LHCN-M2 (cell line): ENCODE data around the gene ZNF598. TPM values are rescaled to one million over a fixed set of nuclear protein-coding genes. Genes with fewer than 3 reads are reported as not detected.
A peak's percentile ranks its signal among the peaks of the same experiment; 100 is the strongest.

ENCODE experiments used
- DNase-seq: peaks from one replicate; pipeline ENCODE4 v3.0.0-alpha.2; 2012; ENCODE audit warnings: low read depth
- total RNA-seq: library from RNA; depleted of rRNA; stranded (reverse); fragments of >200 nt; gene quantifications from 2 replicates; pipeline ENCODE4 v1.2.3, GENCODE V29; 2014

ZNF598 gene
- total RNA-seq, 1 experiment from 2014 or later = 37.2 TPM

DNA sequence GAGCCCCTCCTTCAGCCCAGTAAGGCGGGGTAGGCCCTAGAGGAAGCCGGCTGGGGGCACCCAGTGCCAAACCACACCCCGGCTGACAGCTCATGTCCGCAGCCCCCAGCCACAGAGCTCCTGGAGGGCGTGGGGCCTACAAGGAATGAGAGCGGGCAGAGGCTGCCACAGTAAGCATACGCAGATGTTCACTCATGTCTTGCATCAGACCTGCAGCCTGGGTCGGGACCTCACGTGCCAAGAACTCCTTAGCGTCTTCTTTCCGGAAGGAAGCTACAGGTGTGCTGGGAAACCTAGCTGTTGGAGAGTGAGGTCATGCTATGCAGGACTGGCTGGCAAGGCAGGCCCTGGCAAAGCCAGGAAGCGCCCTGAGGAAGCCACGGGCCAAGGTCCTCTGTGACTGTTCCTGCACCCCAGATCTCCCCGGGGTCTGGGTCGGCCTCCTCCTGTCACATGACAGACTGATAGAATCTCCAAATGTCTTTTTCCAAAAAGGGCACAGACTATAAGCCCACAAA is 1.6 kb downstream of the ZNF598 start:
- DNase-seq = peak; percentile 75

DNA sequence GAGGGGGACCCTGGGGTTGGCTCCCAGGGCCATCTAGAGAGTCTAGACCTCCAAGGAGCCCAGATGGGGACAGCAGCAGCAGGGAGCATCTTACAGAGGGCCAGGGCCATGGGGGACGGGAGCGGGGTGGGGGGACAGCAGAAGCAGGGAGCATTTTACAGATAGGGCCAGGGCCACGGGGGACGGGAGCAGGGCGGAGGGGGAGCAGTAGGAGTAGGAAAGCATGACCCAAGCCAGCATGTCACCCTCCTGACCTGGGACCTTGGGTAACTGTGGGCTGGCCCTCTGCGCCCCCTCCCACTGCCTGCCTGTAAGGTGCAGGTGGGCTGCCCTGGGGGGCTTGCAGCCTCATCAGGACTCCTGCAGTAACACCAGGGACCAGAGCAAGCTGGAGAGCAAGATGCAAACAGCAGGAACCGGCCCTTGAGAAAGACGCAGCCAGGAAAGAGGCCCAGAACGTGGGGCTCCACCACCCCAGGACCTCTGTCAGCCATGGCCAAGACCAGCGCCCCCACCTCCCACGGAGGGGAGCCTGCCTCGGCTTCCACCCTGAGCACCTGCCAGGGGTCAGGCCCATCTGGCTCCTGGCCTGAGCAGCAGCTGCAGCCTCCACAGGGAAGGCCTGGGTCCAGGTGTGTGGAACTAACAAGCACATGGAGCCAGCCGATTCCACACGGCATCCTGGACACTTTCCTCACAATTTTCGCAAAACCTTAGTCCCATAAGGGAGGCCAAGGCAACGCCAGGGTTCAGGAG is 2.4 kb downstream of the ZNF598 start:
- DNase-seq = no peak

GRCh38 chr16:2006317-2006716 is 3.3 kb downstream of the ZNF598 start:
- no peak for DNase-seq

GRCh38 chr16:2005646-2006045 is 4.0 kb downstream of the ZNF598 start:
- no peak for DNase-seq

- DNase-seq = no peak
Measured at GRCh38 chr16:2004795-2005517, 4.7 kb downstream of the ZNF598 start.

DNA sequence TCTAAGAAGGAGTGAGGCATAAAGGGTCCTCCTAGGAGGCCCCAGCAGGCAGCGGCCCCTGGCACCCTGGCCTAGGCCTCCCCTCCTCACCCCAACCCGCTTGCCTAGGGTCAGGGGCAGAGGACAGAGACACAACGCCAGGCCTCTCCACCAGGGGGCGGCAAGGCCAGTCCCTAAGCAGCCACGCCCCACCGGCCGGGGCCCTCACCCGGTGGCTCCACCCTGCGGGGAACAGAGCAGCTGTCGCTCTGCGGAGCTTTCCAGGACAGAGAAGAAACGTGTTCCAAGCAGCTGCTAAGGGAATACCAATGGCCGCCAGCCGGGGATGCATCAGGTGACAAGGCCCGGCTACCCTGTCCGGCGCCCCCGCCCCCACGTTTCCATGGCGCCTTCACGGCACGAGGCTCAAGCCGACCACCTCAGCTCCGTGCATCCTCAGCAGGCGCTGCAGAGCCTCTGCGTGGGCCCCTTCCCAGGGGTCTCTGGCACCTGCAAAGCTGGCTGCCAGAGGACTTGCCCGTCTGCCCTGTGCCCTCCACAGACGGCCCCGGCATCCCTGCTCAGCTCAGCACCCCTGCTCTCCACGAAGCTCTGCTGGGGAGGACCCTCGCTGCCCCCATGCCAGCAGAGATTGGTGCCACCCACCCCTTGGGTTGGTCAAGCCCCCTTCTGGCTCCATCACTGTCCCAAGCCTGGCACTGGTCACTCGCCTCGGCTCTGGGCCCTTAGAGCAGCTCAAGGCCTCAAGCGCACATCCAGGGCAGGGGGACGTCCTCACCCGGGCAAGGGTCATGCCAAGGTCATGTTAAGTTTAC is 5.6 kb downstream of the ZNF598 start:
- DNase-seq = peak; percentile 97

DNA sequence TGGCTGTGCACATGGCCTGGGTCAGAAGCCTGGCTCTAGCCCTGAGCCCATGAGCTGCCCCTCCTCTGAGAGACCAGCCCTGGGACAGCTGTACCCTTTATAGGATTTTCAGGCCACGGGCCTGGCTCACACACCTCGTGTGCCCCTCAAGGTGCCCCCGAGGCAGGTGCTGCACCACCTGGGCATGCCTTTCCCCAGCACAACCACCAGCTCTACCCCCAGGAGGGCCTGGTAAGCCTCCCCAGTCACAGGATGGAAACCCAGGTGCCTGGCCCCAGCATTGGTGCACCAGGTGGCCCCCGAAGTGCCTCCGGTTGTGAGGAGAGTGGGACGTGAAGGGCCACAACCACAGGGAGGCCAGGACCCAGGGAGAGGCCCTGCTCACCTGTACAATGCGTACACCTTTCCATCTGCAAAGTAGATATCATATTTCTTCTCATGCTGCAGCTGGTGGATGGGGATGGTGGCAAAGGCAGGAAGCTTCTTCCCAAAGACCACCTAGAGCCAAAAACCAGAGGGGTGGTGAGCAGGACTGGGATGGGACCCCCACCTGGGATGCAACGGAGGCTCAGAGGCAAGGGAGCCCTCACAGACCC is 6.3 kb downstream of the ZNF598 start:
- DNase-seq = no peak

DNA sequence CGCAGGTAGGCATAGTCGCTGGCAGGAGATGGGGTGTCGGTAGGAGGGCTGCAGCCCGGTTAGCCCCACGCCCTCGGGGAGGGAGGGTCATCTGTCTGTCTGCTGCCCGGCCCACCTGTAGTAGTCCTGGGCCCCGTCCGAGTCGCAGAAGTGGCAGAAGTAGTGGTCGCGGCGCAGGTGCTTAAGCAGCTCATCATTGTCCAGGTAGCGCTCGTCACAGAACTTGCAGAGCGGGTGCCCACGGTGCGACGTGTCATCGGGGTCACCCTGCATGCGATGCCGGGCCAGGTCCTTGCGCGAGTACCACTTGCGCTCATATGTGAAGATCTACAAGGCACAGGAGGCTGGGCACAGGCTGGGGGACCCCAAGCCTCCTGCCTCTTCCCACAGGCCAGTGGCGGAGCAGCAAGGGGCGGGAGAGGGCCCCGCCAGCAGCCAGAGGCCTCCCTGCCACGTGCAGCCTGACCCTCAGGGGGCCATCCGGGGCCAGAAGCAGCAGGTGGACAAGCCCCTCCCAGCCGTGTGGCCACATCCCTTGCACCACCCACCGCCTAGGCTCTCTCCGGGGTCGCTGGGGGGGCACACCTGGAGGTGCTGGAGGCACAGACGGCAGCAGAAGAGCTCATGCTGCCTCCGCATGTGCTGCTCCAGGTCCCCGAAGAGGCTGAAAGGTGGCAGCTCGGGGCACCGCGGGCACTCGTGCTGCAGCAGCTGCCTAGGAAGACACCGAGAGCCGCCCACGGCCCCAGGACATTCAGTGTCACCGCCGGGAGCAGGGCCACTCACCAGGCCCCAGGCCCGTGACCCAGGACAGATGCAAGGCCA is 7.0 kb downstream of the ZNF598 start:
- no peak for DNase-seq

DNA sequence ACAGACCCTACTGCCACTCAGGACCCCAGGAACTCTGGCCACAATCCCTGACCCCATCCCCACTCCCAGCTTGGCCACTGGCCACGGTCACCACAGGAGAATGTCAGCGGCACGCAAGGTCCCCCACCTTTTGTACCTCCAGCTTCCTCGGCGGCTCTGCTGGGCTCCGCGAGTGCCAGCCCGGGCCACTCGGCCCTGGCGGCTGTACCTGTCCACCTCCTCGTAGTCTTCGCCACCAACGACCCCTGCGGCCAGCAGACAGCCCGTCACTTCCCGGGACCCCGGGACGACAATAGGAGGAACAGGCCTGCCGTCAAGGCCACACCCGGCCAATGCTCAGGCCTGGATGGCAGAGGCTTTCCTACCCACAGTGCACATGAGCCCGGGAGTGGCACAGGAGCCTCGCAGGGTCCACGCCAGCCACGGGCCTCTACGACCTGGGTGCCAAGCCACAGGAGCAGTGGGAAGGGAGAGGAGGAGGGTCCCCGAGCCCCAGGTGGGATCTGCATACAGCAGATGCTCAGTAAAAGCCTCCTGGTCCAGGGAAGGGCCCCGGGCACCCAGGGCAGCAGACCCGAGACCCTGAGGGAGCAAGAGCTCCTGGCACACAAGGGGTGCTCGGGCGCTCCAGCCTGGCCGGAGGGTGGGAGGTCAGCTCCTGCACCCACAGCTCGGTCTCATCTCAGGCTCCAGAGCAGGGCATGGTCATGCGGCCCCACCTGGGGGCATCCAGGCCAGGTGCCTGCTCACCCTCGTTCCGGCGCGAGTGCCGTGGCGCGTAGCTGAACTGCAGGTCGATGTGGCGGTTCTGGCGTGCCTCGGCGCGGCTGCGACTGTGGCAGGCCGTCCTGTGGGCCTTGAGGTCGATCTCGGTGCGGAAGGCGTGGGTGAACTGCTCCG is 7.9 kb downstream of the ZNF598 start:
- DNase-seq = no peak

DNA sequence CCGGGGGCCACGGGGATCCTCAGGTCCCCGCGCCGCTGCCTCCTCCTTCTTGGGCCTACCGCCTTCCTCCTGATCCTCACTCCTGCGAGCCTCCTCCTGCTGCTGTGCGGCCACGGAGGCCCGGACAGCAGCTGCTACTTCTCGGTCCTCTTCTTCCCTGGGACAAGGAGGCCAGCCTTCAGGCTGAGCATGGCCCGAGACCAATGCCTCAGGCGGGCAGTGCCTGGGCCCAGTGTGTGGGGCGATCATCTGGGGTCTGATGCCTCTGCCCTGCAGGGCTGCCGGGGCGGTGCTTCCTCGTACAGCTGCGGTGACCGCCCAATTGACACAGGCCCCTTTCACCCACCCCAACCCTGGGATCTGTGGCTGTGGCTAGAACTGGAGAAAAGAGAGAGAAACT is 8.6 kb downstream of the ZNF598 start:
- DNase-seq = no peak

GRCh38 chr16:1999866-2000514 is 9.6 kb downstream of the ZNF598 start:
- DNase-seq = no peak

DNA sequence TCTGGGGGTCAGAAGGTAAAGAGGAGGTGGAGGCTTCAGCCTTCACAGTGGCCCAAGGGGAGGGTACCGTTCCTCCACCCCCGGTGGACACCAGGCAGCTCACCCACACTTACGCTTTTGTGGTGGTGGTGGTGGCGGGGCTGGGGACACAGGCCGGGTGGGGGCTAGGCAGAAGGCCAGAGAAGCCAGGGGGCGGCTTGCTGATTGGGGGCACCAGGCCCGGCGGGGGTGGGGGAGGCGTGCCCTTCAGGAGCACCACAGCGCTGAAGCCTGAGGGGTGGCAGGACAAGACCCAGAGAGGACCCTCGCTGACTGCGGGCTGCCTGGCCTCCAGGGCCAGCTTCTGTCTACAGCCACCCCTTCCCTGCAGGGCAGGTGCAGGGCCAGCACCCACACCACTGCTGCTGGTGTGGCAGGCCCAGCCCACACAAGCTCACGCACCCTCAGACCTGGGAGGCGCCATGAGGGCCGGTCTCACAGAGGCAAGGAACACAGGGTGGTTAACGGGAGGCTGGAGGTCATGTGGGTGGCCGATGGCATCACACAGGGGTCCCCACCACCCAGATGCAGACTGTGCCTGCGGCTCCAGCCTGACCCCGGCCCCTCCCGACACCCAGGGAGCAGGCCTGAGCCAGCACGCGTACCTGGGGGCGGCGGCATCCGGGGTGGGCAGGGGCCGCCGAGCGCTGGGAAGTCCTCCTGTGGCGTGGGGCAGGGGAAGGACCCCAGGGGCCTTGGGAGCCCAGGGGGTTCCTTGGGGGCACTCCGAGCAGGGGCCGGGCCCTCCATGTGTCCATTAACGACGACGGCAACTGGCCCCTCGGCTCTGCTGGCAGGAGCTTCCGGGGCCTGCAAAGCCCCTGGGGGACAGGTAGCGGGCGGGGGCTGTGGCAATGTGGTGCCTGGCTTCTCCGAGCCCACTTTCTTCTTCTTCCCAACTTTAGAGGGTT is 10.5 kb downstream of the ZNF598 start:
- no peak for DNase-seq

DNA sequence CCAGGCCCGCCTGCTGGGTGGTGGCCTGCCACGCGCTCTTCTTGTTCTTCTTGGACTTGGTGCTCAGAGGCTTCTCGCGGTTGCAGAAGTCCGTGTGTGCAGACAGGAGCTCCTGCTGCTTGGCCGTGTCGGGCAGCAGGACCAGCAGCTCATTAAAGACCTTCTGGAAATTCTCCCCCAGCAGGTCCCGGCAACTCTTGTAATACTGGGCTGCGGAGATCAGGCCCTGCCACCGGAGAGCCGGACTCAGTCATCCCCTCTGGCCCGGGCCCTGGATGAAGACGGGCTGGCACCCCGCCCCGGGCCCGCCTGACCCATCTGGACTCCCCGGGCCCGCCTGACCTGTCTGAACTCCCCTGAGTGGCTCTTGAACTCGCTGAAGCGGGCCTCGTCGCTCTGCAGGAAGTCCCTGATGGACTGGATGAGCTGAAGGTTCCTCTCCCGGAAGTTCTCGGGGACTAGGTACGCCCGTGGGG is 11.2 kb downstream of the ZNF598 start:
- no peak for DNase-seq

GRCh38 chr16:1997494-1998359 is 11.9 kb downstream of the ZNF598 start:
- DNase-seq = no peak

DNA sequence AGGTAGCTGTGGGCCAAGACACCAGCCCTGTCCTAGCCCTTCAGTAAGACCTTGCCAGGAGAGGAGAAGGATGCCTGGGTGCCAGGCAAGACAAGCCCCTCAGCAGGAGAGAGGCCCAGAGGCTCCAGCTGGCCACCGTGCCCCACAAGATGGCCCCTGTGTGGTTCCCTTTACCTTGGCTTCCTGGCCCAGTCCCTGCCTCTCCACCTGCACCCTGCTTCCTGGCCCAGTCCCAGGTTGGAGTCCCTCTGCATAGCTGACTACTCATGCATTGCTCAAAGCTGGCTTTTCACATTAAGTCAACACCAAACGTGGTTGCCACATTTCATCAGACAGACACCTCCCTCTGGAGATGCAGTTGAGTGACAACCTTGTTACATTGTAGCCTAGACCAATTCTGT is 15.9 kb downstream of the ZNF598 start:
- no peak for DNase-seq

DNA sequence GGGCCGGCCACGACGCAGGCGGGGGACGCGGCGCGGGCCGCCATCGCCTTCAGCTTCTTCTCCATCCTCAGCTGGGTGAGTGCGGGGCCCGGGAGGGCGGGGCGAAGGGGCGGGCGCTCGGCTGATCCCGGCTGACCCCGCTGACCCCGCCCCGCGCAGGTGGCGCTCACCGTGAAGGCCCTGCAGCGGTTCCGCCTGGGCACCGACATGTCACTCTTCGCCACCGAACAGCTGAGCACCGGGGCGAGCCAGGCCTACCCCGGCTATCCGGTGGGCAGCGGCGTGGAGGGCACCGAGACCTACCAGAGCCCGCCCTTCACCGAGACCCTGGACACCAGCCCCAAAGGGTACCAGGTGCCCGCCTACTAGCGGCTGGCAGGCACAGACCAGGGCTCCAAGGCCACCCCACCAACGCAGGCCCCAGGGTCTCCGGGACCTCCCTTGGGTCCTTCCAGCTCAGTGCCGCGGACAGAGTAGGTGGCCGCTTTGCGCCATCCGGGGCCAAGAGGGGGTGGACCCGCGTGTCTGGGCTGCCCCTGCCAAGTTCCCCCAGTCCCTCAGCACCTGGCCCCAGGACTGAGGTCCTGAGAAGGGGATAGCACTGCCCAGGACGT is 16.8 kb downstream of the ZNF598 start:
- no peak for DNase-seq
